Measurements from ENCODE around the gene ANKRD31.
"Not testable (repeated sequence)": the region's sequence is repeated elsewhere in the genome, so short reads cannot be mapped to it uniquely, and the experiment has no call there.

The ANKRD31 gene

DNA sequence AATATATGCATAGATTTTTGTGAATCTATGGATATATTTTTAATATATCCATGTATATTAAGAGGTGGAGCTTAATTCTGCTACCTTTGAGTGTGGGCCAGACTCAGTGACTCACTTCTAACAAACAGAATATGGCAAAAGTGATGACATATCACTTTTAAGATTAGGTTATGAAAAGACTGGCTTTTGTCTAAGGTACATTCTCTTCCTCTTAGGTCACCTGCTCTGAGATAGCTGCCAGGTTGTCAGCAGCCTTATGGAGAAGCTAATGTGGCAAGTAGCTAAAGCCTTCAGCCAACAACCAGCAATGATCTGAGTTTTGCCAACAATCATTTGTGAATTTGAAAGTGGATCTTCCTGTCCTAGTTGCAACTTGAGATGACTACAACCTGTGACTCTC is 83.8 kb downstream of the ANKRD31 start:
- no peak for TF ChIP-seq POLR2A (IDR thresholded peaks at IDR 0.05; ENCODE audit: low read depth, low read length)
- no peak for FAIRE-seq
- no peak for DNase-seq (ENCODE audit: insufficient read length, low spot score)

DNA sequence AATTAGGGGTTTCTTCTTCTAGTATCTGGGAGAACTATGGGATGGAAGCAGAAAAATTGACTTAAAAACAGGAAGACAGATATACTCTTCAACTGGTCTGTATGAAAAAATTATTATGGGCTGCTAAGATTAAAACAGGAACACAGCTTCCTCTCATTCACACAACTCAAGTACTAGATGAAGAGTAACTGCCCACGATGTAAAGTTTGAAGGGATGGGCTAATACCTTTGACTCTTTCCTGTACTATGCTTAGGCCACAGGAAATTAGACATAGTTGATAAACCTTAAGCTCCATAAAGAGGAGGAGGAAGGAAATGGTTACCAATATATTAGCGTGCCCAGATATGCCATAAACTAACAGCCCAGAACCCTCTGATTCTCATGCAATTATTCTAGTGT is 88.6 kb downstream of the ANKRD31 start:
- no peak for TF ChIP-seq POLR2A (IDR thresholded peaks at IDR 0.05; ENCODE audit: low read depth, low read length)
- no peak for DNase-seq (ENCODE audit: insufficient read length, low spot score)
- no peak for FAIRE-seq

DNA sequence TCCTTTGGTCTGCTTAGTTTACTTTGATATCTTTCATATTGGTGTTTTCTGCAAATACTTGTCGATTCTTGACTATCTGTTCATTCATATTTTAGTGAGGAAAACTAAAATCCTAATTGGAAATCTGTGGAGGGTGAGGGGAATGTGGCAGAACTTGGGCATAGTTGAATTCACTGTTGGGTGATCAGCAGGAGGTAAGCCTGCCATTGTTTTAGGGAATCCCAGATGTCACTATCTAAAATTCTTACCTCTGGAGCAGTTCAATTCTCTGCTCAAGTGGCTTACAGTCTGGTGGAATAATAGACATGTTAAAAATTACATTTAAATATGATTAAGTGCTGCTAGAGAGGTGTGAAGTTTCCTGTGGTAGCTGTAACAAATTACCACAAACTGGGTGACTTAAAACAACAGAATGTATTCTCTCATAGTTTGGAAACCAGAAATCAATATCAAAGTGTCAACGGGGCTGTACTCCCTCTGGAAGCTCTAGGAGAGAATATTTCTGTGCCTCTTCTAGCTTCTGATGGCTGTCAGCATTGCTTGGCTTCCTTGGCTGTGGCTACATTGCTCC is 94.0 kb downstream of the ANKRD31 start:
- TF ChIP-seq POLR2A (IDR thresholded peaks at IDR 0.05; ENCODE audit: low read depth, low read length), result no peak
- no peak for DNase-seq (ENCODE audit: insufficient read length, low spot score)
- FAIRE-seq, result no peak

- FAIRE-seq (no peak), DNase-seq (ENCODE audit: insufficient read length, low spot score) (no peak)
- TF ChIP-seq POLR2A (IDR thresholded peaks at IDR 0.05; ENCODE audit: low read depth, low read length), result no peak
Observed at GRCh38 chr5:75140277-75140676, 96.4 kb downstream of the ANKRD31 start.

DNA sequence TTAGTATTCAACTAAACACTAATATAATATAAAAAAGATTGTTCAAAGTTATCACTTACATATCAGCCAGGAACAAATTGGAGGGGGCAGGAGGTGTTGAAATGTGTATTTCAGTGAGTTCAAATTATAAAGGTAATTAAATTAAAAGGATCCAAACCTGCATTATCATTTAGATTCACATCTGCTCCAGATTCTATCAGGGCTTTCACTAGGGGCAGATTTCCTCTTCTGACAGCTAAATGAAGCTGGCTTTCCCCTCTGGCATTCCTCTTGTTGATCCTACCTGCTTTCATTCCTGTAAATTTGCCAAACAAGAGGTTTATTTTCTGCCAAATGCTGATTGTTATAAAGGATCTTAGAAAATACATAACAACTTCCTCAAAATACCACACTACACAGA is 98.0 kb downstream of the ANKRD31 start:
- FAIRE-seq (no peak), DNase-seq (ENCODE audit: insufficient read length, low spot score) (no peak)
- TF ChIP-seq POLR2A (IDR thresholded peaks at IDR 0.05; ENCODE audit: low read depth, low read length), result no peak

DNA sequence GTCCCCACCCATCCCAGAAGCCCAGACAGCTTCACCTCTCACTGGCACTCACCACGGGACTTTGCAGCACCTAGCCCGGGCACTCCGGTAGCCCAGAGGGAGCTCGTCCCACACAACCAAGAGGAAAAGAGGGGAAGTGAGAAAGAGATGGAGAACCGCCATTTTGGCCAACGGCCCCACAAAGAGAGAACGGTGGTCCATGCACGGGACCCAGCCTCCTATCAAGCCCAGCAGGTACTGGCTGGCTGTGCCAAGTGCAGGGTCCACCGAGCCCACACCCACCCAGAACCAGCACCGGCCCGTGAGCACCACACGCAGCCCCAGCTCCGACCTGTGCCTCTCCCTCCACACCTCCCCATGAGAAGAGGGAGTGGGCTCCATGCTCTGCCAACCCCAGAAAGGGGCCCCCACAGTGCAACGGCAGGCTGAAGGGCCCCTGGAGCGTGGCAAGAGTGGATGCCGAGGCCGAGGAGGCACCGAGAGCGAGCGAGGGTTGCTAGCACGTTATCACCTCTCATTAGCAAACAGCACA is 105.8 kb downstream of the ANKRD31 start:
- no peak for FAIRE-seq
- DNase-seq (ENCODE audit: insufficient read length, low spot score), result no peak

DNA sequence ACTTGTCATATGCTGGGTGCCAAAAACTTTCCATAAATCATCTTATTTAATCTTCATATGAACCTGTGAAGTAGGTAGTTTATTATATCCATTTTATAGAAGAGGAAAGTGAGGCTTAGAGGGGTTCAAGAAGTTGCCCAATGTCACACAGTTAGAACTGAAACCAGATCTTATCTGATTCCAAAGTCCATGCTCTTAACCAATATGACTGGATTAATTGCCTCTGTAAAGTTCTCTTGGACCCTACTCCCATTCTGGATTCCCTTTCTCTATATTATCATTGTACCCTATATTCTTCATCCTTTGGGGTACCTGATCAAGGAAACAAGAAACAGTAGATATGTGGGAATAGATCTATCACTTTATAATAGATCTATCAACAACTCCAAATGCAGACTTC is 119.8 kb downstream of the ANKRD31 start:
- TF ChIP-seq POLR2A (IDR thresholded peaks at IDR 0.05; ENCODE audit: low read depth, low read length), result no peak
- DNase-seq (ENCODE audit: insufficient read length, low spot score) (no peak), FAIRE-seq (no peak)

More for the DNA sequence above, 105.8 kb downstream of the ANKRD31 start:
- no peak for TF ChIP-seq POLR2A (IDR thresholded peaks at IDR 0.05; ENCODE audit: low read depth, low read length)

- not testable (repeated sequence) for DNase-seq (ENCODE audit: insufficient read length, low spot score); FAIRE-seq
Observed at GRCh38 chr5:75114311-75114710, 122.4 kb downstream of the ANKRD31 start.

DNA sequence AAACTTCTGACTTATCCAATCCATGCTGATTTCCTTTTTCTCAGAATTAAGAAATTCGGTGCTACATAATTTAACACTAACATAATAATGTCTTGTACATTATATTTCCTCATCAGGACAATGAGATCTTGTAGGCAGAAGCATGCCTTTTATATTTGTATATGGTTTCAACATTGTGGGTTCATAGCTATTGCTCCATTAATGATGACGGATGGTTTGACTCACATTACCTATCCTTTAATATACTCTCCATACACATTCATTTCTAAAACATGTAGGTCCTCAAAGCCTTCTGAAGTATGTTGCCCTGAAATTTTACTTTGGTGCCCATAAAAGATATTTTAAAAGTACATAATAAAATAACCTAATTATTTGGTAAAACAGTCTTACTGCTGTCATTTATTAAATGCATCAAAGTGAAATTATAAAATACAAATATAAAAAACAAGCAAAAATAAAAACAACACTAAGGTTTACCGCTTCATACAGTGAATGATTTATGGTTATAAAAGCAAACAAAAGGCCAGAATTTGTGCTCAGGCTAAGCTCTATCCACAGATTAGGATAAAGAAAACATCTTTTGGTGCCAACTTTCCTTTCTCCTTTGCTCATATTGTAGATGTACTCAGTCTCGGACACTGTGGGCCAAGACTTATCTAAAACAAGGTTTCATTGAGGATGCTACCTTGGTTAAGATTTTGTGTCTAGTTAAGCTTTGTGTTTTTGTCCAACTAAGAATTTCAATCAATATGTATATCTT is 123.1 kb downstream of the ANKRD31 start:
- DNase-seq (ENCODE audit: insufficient read length, low spot score) (no peak), FAIRE-seq (no peak)
- TF ChIP-seq POLR2A (IDR thresholded peaks at IDR 0.05; ENCODE audit: low read depth, low read length), result no peak

GRCh38 chr5:75108931-75109596 is 127.6 kb downstream of the ANKRD31 start:
- no peak for FAIRE-seq
- no peak for TF ChIP-seq POLR2A (IDR thresholded peaks at IDR 0.05; ENCODE audit: low read depth, low read length)
- DNase-seq (ENCODE audit: insufficient read length, low spot score), result no peak

DNA sequence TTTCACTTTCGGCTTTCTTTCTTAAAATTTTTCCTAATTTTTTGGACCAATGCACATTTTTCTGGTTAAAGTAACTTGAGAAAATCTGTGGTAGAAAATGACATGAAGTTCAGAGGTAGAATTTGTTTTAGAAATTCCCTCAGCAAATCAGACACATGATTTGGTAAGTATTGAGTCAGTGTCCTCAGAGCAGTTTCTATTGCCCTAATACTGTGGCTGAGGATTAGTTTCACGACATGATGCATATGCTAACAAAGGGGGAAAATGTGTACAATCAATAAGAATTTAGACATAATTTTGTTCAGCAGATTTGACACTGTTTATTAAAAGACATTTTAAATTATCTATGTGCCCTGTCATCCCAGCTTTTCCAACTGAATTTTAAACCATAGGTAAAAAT is 128.2 kb downstream of the ANKRD31 start:
- DNase-seq (ENCODE audit: insufficient read length, low spot score) (no peak), FAIRE-seq (no peak)
- TF ChIP-seq POLR2A (IDR thresholded peaks at IDR 0.05; ENCODE audit: low read depth, low read length), result no peak

DNA sequence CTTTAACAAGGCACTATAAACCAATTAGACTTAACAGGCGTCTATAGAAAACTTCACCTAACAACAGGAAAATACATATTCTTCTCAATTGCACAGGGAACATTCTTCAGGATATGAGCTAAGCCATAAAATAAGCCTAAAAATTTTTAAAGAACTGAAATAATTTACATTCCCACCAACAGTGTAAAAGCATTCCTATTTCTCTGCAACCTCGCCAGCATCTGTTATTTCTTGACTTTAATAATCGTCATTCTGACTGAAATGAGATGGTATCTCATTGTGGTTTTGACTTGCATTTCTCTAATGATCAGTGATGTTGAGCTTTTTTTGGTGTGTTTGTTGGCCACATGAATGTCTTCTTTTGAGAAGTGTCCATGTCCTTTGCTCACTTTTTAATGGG is 140.7 kb downstream of the ANKRD31 start:
- FAIRE-seq; DNase-seq (ENCODE audit: insufficient read length, low spot score): not testable (repeated sequence)

DNA sequence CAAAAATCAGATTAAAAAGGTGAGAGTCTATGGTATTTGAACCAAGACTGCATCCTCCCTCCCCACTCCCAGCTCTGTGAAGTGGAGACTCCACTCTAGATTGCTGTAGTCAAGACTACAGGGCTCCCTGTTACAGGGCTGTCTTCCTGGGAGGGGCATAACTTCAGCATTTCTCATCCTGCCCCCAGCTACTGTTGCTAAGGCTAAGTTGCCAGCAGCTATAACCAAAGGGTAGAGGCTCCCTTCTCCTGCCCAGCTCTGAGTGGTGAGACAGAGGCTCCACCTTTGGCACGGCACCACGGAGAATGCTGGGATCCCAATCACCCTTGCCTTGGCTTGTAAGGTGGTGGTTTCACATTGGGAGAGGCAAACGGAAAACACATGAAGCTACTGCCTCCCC is 145.1 kb downstream of the ANKRD31 start:
- FAIRE-seq (no peak), DNase-seq (ENCODE audit: insufficient read length, low spot score) (peak; percentile 7)
- TF ChIP-seq POLR2A (IDR thresholded peaks at IDR 0.05; ENCODE audit: low read depth, low read length), result no peak

DNA sequence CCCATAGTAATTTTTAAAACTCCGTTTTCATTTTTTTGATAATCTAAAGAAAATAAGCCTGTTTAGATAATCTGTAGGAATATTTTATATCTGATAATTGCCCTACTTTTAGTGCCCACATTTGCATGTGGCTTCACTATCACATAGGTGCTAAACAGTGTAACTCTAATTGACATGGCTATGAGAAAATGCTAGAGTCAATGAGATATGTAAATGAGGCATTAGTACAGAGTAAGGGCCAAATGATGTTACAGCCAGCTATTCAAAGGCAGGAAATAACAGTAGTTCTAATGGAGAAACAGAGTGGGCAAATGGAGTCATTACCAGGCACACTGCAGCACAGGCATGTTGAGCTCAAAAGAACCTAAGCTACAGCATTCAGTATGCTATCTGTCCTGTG is 147.0 kb downstream of the ANKRD31 start:
- FAIRE-seq, result no peak
- TF ChIP-seq POLR2A (IDR thresholded peaks at IDR 0.05; ENCODE audit: low read depth, low read length), result no peak
- no peak for DNase-seq (ENCODE audit: insufficient read length, low spot score)

DNA sequence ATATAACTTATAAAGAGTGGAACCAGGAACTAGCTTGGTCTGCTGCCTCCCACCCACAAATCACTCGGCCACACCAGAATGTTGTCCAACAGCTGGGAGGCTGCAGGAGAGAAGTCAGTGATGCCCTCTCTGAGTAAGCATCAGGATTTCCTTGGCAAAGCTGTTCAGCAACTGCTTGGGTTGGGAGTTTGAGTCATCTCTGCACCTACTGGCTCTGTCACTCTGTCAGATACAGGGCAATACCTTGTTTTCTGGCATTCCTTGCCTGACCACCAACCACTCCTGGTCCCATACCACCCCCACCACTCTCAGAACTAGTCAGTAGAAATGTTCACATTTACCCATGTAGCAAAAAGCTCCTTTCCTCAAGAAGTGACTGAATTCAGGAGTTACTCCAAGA is 147.5 kb downstream of the ANKRD31 start:
- DNase-seq (ENCODE audit: insufficient read length, low spot score), result no peak
- no peak for FAIRE-seq
- TF ChIP-seq POLR2A (IDR thresholded peaks at IDR 0.05; ENCODE audit: low read depth, low read length), result no peak
